K562 (cell line): ENCODE results near the gene LAMTOR5. TPM values are rescaled to one million over a fixed set of nuclear protein-coding genes. Genes with fewer than 3 reads are reported as not detected.

ENCODE experiments used
- ATF7 ChIP-seq: fragments of 450-650 bp; IDR thresholded peaks from 2 replicates; pipeline ENCODE4 v1.7.1; 2014; ENCODE audit warnings: mild to moderate bottlenecking, moderate library complexity
- BCL6 ChIP-seq: fragments of 250-450 bp; sonication (Bioruptor Pico); IDR thresholded peaks from 2 replicates; pipeline ENCODE4 v1.4.0; 2020
- BRCA1 ChIP-seq, 2 experiments: fragments of 450-650 bp in 1 of 2; sonication (generic) in 1 of 2; formaldehyde crosslinking in 1 of 2; IDR thresholded peaks; 2 replicates each; pipeline versions ENCODE4 v1.5.0 to v1.6.1; 2017 to 2020; ENCODE audit warnings: mild to moderate bottlenecking in 1 of 2, missing genetic modification reagents in 1 of 2
- CBX8 ChIP-seq: fragments of 200-600 bp; sonication (generic); IDR thresholded peaks from 2 replicates; pipeline ENCODE4 v1.6.1; 2012; ENCODE audit warnings: borderline replicate concordance, mixed run types, low read depth, mild to moderate bottlenecking, moderate library complexity, mixed read lengths, low read length, control low read depth, inconsistent platforms; ENCODE audit not compliant: poor library complexity, severe bottlenecking; ENCODE audit errors: extremely low read depth
- FOXK2 ChIP-seq, 2 experiments: fragments of 450-650 bp; IDR thresholded peaks in 1 of 2; conservative IDR thresholded peaks in 1 of 2; 2 replicates each; pipeline ENCODE4 v1.6.1; 2016; ENCODE audit warnings: low read depth in 2 of 2, mild to moderate bottlenecking in 1 of 2
- JUN ChIP-seq, 2 experiments: sonication (generic) in 1 of 2; formaldehyde crosslinking in 1 of 2; IDR thresholded peaks; 2 replicates each; pipeline versions ENCODE4 v1.6.1 to v1.8.0; 2012 to 2022; ENCODE audit warnings: borderline replicate concordance in 2 of 2, mild to moderate bottlenecking in 2 of 2, improper control_type of control experiment in 1 of 2, low read depth in 1 of 2, low read length in 1 of 2, missing genetic modification reagents in 1 of 2
- KAT7 ChIP-seq: sonication (generic); formaldehyde crosslinking; IDR thresholded peaks from 2 replicates; pipeline ENCODE4 v1.8.0; 2022; ENCODE audit warnings: missing genetic modification reagents, mild to moderate bottlenecking, borderline replicate concordance
- RBM39 ChIP-seq: fragments of 200-400 bp; formaldehyde crosslinking; optimal IDR thresholded peaks from 2 replicates; pipeline ENCODE3; 2018; ENCODE audit warnings: low read depth, low read length
- SMAD3 ChIP-seq: fragments of 450-650 bp; formaldehyde crosslinking; conservative IDR thresholded peaks from 2 replicates; pipeline ENCODE4 v1.4.0; 2020; ENCODE audit warnings: mild to moderate bottlenecking
- TSC22D4 ChIP-seq: fragments of 450-650 bp; IDR thresholded peaks from 2 replicates; pipeline ENCODE4 v1.6.1; 2016; ENCODE audit warnings: missing genetic modification characterization, missing biosample characterization, control low read depth
- ZKSCAN8 ChIP-seq: fragments of 200-800 bp; sonication (Bioruptor generic); IDR thresholded peaks from 2 replicates; pipeline ENCODE4 v1.6.1; 2016; ENCODE audit warnings: missing genetic modification characterization, missing compliant biosample characterization
- ZNF699 ChIP-seq: fragments of 250-450 bp; sonication (Bioruptor Pico); IDR thresholded peaks from 2 replicates; pipeline ENCODE4 v1.8.0; 2021; ENCODE audit warnings: mild to moderate bottlenecking, moderate library complexity; ENCODE audit not compliant: insufficient replicate concordance
- polyA plus RNA-seq, 8 experiments: library from polyadenylated mRNA; depleted of rRNA in 4 of 8; stranded (reverse) in 5 of 8; unstranded in 3 of 8; fragments of >200 nt; fragmentation: Nextera tagmentation in 2 of 8; fragmentation: Illumina TruSeq in 1 of 8; extraction: Ambion mirVana in 2 of 8; extraction: Trizol in 1 of 8; gene quantifications; 2 replicates each; pipeline versions ENCODE4 v1.2.1 to v1.2.3, GENCODE V29; 2011 to 2014; ENCODE audit warnings: inconsistent platforms in 1 of 8, missing spikeins in 1 of 8
- total RNA-seq, 7 experiments: library from RNA; depleted of rRNA in 6 of 7; stranded (reverse); fragments of >200 nt in 6 of 7; fragmentation: Illumina TruSeq in 2 of 7; extraction: Trizol in 2 of 7; gene quantifications; 2 replicates each; pipeline versions ENCODE4 v1.2.1 to v1.2.3, GENCODE V29; 2011 to 2021; ENCODE audit warnings: low replicate concordance in 1 of 7
- TF ChIP-seq, protein P1 (sequence below): IDR thresholded peaks from 2 replicates; pipeline ENCODE4 v1.6.1; 2016; ENCODE audit warnings: missing genetic modification characterization, missing compliant biosample characterization
- TF ChIP-seq, protein P2 (sequence below), 2 experiments: IDR thresholded peaks; 2 replicates each; pipeline ENCODE4 v1.6.1; 2012; ENCODE audit warnings: improper control_type of control experiment in 2 of 2, low read depth in 2 of 2, low read length in 2 of 2, borderline replicate concordance in 1 of 2
- TF ChIP-seq, protein P3 (sequence below), 2 experiments: fragments of 200-800 bp in 1 of 2; sonication (Bioruptor generic) in 1 of 2; sonication (generic) in 1 of 2; formaldehyde crosslinking in 1 of 2; IDR thresholded peaks in 1 of 2; conservative IDR thresholded peaks in 1 of 2; 2 replicates each; pipeline versions ENCODE4 v1.5.0 to v1.6.1; 2016 to 2020; ENCODE audit warnings: missing compliant biosample characterization in 1 of 2, missing genetic modification characterization in 1 of 2, missing genetic modification reagents in 1 of 2
- TF ChIP-seq, protein P4 (sequence below): fragments of 250-450 bp; sonication (Bioruptor Pico); IDR thresholded peaks from 2 replicates; pipeline ENCODE4 v1.4.0; 2020; ENCODE audit warnings: mild to moderate bottlenecking, moderate library complexity, borderline replicate concordance

LAMTOR5 gene
- total and polyA plus RNA-seq, 9 of the 15 experiments (the other 6 are each of a cell fraction or from before 2014, with no cell fraction given) = 118 to 712 (median 241) TPM

DNA sequence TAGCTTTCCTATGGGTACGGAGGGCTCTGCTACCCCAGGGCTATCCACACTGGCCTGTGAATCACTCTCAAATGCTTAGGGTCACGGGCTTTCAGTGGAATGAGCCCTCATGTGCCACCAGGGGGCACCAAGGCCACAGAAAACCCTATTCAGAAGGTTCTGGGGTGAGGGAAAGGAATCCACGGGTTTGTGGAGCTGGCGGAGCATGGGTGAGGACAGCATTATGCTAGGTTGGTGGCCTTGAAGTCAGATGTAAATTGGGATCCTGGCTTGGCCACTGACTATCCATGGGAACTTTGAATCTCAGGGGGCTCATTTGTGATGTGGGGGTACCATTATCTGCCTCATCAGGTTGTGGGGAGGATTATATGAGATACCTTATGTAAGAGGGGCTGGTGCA lies 5.1 kb upstream of the LAMTOR5 start (continued):
- TF ChIP-seq, protein P1, sequence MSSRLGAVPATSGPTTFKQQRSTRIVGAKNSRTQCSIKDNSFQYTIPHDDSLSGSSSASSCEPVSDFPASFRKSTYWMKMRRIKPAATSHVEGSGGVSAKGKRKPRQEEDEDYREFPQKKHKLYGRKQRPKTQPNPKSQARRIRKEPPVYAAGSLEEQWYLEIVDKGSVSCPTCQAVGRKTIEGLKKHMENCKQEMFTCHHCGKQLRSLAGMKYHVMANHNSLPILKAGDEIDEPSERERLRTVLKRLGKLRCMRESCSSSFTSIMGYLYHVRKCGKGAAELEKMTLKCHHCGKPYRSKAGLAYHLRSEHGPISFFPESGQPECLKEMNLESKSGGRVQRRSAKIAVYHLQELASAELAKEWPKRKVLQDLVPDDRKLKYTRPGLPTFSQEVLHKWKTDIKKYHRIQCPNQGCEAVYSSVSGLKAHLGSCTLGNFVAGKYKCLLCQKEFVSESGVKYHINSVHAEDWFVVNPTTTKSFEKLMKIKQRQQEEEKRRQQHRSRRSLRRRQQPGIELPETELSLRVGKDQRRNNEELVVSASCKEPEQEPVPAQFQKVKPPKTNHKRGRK = no peak
- TF ChIP-seq RBM39 = peak; percentile 44
- TF ChIP-seq FOXK2 (conservative IDR thresholded peaks at IDR 0.05 in 1 of 2, IDR thresholded peaks at IDR 0.05 in 1 of 2; ENCODE audit: low read depth in 2 of 2) = peak in 1 of 2 experiments; percentile 24; a peak in 1 of 4 replicates
- TF ChIP-seq CBX8 = no peak
- TF ChIP-seq TSC22D4 = no peak
- no peak for TF ChIP-seq SMAD3
- TF ChIP-seq, protein P2, sequence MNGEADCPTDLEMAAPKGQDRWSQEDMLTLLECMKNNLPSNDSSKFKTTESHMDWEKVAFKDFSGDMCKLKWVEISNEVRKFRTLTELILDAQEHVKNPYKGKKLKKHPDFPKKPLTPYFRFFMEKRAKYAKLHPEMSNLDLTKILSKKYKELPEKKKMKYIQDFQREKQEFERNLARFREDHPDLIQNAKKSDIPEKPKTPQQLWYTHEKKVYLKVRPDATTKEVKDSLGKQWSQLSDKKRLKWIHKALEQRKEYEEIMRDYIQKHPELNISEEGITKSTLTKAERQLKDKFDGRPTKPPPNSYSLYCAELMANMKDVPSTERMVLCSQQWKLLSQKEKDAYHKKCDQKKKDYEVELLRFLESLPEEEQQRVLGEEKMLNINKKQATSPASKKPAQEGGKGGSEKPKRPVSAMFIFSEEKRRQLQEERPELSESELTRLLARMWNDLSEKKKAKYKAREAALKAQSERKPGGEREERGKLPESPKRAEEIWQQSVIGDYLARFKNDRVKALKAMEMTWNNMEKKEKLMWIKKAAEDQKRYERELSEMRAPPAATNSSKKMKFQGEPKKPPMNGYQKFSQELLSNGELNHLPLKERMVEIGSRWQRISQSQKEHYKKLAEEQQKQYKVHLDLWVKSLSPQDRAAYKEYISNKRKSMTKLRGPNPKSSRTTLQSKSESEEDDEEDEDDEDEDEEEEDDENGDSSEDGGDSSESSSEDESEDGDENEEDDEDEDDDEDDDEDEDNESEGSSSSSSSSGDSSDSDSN (IDR thresholded peaks at IDR 0.05; ENCODE audit: borderline replicate concordance in 1 of 2, low read depth in 2 of 2, low read length in 2 of 2) = no peak
- TF ChIP-seq KAT7 (CRISPR knock-in tag) = 0 out of 2 replicates have a peak, but pooled peaks have one; percentile 49
- TF ChIP-seq ZKSCAN8 (CRISPR knock-in tag) = no peak
- no peak for TF ChIP-seq JUN (IDR thresholded peaks at IDR 0.05; ENCODE audit: borderline replicate concordance, low read depth, low read length)
- TF ChIP-seq JUN (CRISPR knock-in tag; IDR thresholded peaks at IDR 0.05; ENCODE audit: borderline replicate concordance) = 0 out of 2 replicates have a peak, but pooled peaks have one; percentile 18
- TF ChIP-seq BCL6 (CRISPR knock-in tag) = no peak
- no peak for TF ChIP-seq ATF7
- no peak for TF ChIP-seq BRCA1 (IDR thresholded peaks at IDR 0.05)
- TF ChIP-seq BRCA1 (CRISPR knock-in tag; IDR thresholded peaks at IDR 0.05) = no peak
- TF ChIP-seq ZNF699 (CRISPR knock-in tag) = no peak
- TF ChIP-seq, protein P3, sequence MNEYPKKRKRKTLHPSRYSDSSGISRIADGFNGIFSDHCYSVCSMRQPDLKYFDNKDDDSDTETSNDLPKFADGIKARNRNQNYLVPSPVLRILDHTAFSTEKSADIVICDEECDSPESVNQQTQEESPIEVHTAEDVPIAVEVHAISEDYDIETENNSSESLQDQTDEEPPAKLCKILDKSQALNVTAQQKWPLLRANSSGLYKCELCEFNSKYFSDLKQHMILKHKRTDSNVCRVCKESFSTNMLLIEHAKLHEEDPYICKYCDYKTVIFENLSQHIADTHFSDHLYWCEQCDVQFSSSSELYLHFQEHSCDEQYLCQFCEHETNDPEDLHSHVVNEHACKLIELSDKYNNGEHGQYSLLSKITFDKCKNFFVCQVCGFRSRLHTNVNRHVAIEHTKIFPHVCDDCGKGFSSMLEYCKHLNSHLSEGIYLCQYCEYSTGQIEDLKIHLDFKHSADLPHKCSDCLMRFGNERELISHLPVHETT (CRISPR knock-in tag; conservative IDR thresholded peaks at IDR 0.05 in 1 of 2, IDR thresholded peaks at IDR 0.05 in 1 of 2) = peak in 1 of 2 experiments; percentile 65; a peak in 1 of 4 replicates
- TF ChIP-seq, protein P4, sequence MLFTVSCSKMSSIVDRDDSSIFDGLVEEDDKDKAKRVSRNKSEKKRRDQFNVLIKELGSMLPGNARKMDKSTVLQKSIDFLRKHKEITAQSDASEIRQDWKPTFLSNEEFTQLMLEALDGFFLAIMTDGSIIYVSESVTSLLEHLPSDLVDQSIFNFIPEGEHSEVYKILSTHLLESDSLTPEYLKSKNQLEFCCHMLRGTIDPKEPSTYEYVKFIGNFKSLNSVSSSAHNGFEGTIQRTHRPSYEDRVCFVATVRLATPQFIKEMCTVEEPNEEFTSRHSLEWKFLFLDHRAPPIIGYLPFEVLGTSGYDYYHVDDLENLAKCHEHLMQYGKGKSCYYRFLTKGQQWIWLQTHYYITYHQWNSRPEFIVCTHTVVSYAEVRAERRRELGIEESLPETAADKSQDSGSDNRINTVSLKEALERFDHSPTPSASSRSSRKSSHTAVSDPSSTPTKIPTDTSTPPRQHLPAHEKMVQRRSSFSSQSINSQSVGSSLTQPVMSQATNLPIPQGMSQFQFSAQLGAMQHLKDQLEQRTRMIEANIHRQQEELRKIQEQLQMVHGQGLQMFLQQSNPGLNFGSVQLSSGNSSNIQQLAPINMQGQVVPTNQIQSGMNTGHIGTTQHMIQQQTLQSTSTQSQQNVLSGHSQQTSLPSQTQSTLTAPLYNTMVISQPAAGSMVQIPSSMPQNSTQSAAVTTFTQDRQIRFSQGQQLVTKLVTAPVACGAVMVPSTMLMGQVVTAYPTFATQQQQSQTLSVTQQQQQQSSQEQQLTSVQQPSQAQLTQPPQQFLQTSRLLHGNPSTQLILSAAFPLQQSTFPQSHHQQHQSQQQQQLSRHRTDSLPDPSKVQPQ (CRISPR knock-in tag) = no peak
